Activated CD4-positive, CD25-positive, alpha-beta regulatory T cell (primary cell): ENCODE results near the gene OR5T3.
"Not testable (repeated sequence)": the region's sequence is repeated elsewhere in the genome, so short reads cannot be mapped to it uniquely, and the experiment has no call there.

Source experiments
- DNase-seq, 4 experiments: peaks; one replicate each; lab custom pipeline; 2025; lab: John Stamatoyannopoulos, UW

Gene OR5T3

GRCh38 chr11:56251954-56252353 is at the start of gene OR5T3:
TSS of gene OR5T3 (plus strand) at chr11:56252254. CDS start at chr11:56252254, 0 bp downstream.
- DNase-seq, result no peak

DNA sequence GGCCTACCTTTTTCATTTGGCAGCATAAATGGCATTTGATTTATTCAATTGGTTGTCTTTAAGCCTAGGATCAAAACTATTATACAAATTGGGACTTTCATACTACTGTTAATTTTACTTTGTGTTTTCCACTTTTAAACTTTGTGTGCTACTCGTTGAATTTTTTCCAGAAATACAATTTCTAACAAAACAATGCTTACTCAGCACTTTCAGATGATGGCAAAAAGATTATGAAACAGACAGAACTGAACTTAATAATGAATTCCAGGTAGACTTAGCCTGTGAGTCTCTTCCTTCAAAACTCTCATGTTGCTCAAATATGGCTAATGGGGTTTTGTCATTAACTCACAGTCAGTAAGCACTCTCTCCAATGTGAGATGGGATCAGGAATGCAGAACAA is 44.3 kb upstream of the OR5T3 start:
- DNase-seq, result no peak

- no peak for DNase-seq
Measured at GRCh38 chr11:56214537-56214936, 37.5 kb upstream of the OR5T3 start.

GRCh38 chr11:56219735-56220134 is 32.3 kb upstream of the OR5T3 start:
- not testable (repeated sequence) for DNase-seq

DNA sequence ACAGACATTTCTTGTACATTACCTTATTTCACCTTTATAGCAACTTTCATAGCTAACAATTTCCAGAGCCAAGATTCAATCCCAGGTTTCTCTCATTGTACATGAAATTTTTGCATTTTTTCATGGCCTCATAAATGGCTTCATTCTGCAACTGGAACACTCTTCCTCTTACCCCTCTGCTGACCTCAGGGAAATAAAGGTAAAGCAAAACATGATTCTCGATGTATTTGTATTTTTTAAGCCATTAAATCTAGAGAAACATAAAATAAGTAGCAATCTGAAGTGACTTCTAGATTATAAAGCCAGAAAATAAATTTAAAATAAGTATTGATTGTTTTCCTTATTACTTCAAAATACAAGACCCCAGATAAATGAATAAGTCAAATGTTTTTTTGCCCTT is 17.9 kb upstream of the OR5T3 start, which contains the start of gene OR5T2:
Gene OR5T2, minus strand, starts transcription at position 101 of the 400 bp plus-strand sequence. CDS start 1,193 bp downstream, outside the sequence.
- no peak for DNase-seq

- DNase-seq, result no peak
Measured at GRCh38 chr11:56271092-56271491, 19.0 kb downstream of the OR5T3 start.

DNA sequence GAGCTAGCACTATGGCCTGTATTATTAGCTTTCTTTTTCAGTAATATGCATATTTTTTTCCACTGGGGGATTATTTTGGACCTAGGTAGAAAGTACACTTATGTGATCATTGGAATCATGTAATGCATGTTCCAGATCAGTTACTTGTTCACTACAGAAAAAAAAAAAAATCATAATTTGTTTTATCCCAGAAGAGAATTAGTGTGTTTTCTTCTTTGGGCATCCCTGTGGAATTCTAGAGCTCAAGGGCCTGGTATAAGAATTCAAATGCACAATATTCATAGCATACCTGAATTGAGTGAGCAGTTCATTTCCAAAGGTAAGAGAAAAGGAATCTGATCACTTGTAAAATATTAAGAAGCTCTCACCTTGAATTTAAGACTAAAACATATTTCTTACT is 21.8 kb downstream of the OR5T3 start, which contains the start of gene OR5T1:
Gene OR5T1, plus strand, starts transcription at position 301 of the 400 bp plus-strand sequence. CDS start 1,485 bp downstream, outside the sequence.
- no peak for DNase-seq

DNA sequence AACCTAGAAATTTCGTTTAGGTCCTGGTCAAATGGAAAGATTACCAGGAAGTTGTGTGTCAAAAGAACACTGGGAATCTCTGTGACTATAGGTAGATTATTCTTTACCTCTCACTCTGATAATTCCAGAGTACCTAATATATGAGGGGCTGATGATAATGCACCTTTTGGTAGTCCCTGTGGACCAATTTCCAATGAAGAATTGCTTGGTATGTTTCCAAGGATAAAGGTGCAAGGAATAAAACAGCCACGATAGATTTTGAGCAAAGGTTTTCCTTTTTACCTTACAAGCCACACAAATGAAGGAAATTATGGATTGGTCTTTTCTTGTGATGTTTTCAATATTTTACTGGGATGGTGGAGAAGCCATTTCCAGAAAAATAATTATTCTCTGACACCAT is 40.1 kb downstream of the OR5T3 start, which contains the start of gene OR8H1:
Gene OR8H1, minus strand, starts transcription at position 101 of the 400 bp plus-strand sequence. CDS start 1,192 bp downstream, outside the sequence.
- DNase-seq, result no peak

DNA sequence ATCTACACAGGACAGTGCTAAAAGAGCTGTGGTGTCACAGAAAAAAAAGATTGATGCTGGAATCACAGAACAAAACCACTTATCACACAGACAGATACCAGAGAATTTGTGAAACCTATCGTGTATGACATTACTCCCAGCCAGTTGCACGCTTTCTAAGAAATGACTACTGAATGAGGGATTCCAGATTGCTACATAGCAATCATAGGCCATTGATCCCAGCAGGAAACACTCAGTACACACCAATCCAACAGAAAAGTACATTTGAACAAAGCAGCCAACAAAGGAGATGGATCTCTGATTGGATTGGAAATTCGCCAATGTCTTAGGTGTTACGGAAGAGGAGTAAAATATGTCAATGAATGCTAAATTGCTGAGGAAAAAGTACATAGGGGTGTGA is 44.8 kb downstream of the OR5T3 start:
- DNase-seq, result no peak
